Left renal pelvis (tissue), 4 donors: ENCODE measurements around the gene EXOG. TPM values are rescaled to one million over a fixed set of nuclear protein-coding genes. Genes with fewer than 3 reads are reported as not detected.

ENCODE experiments used
- DNase-seq, 4 donors: peaks; one replicate each; pipeline ENCODE4 v3.0.0-alpha.2; 2013; ENCODE audit warnings: low read depth in 4 of 4, low spot score in 3 of 4
- polyA plus RNA-seq, 4 donors: library from polyadenylated mRNA; unstranded; fragments of 120-200 nt; gene quantifications; one replicate each; pipeline ENCODE4 v1.2.1, GENCODE V29; 2013; ENCODE audit not compliant: insufficient read length in 4 of 4

EXOG gene
- polyA plus RNA-seq, 4 donors, result 14.1 to 18.0 (median 15.5) TPM

- DNase-seq, result no peak
Measured at GRCh38 chr3:38472342-38472741, 23.8 kb upstream of the EXOG start.

GRCh38 chr3:38473229-38473628 is 22.9 kb upstream of the EXOG start:
- DNase-seq, result no peak

GRCh38 chr3:38474928-38475605 is 21.1 kb upstream of the EXOG start:
- DNase-seq, result no peak

GRCh38 chr3:38475716-38476115 is 20.4 kb upstream of the EXOG start:
- no peak for DNase-seq

GRCh38 chr3:38476157-38476756 is 19.9 kb upstream of the EXOG start:
- DNase-seq, result no peak

- no peak for DNase-seq
Measured at GRCh38 chr3:38477057-38477820, 18.9 kb upstream of the EXOG start.

- DNase-seq, result no peak
Measured at GRCh38 chr3:38477839-38478450, 18.2 kb upstream of the EXOG start.

- DNase-seq, result no peak
Measured at GRCh38 chr3:38478901-38479300, 17.2 kb upstream of the EXOG start.

- peak in 3 of 4 donors; percentile 29 to 53 (median 32) for DNase-seq
Measured at GRCh38 chr3:38479431-38480092, 16.6 kb upstream of the EXOG start.

GRCh38 chr3:38480093-38480445 is 16.1 kb upstream of the EXOG start:
- no peak for DNase-seq

- DNase-seq, result no peak
Measured at GRCh38 chr3:38480930-38481329, 15.2 kb upstream of the EXOG start.

GRCh38 chr3:38482951-38483350 is 13.2 kb upstream of the EXOG start:
- no peak for DNase-seq

- no peak for DNase-seq
Measured at GRCh38 chr3:38487323-38487722, 8.8 kb upstream of the EXOG start.

GRCh38 chr3:38488949-38489348 is 7.2 kb upstream of the EXOG start:
- DNase-seq, result no peak

GRCh38 chr3:38489766-38490165 is 6.4 kb upstream of the EXOG start:
- no peak for DNase-seq

- no peak for DNase-seq
Measured at GRCh38 chr3:38490281-38491030, 5.7 kb upstream of the EXOG start.

GRCh38 chr3:38491215-38491614 is 4.9 kb upstream of the EXOG start:
- DNase-seq, result no peak

GRCh38 chr3:38493031-38493430 is 3.1 kb upstream of the EXOG start:
- DNase-seq, result no peak

GRCh38 chr3:38497031-38497430 is 891 bp downstream of the EXOG start:
- DNase-seq, result no peak

GRCh38 chr3:38500688-38501417 is 4.7 kb downstream of the EXOG start:
- no peak for DNase-seq
